Measurements from ENCODE around the gene EXOSC3. TPM values are rescaled to one million over a fixed set of nuclear protein-coding genes. Genes with fewer than 3 reads are reported as not detected.
A peak's percentile ranks its signal among the peaks of the same experiment; 100 is the strongest.

EXOSC3 gene
- total RNA-seq (2021; fragmentation: NEBNext Ultra II Directional; extraction: Animal tissue kit (Norgen Biotek cat#: 25700)) (73.4 and 77.4 TPM in 2 replicates), polyA plus RNA-seq (2011; rRNA removed) (43.5 and 46.7 TPM in 2 replicates), polyA minus RNA-seq (2011; rRNA and poly(A)+ RNA removed) (23.1 and 43.7 TPM in 2 replicates)
- polyA plus RNA-seq (2011; cell fraction: cytosol; rRNA removed) = 59.4 TPM
- polyA plus RNA-seq (2011; cell fraction: nucleus; rRNA removed) = 31.5 TPM
- polyA plus RNA-seq (2012, experiment 1 of 2) = 55.6 to 74.9 TPM (median 63.5 TPM) in 4 replicates
- 12.2 TPM for polyA plus RNA-seq (2012, experiment 2 of 2)
- 30.9 TPM for polyA plus RNA-seq (2013, experiment 1 of 2)
- 33.4 TPM for polyA plus RNA-seq (2013, experiment 2 of 2)
- 34.3 TPM for polyA minus RNA-seq (2011; cell fraction: cytosol; rRNA and poly(A)+ RNA removed)
- polyA minus RNA-seq (2011; cell fraction: nucleus; rRNA and poly(A)+ RNA removed) = 74.5 TPM
- long read RNA-seq, experiment 1, transcript EXOSC3-202 (3 exons, 768 nt) = minor isoform, 11 of 60 reads
- long read RNA-seq, experiment 1, transcript EXOSC3-201 (4 exons, 1,806 nt) = major isoform, 36 of 60 reads
- long read RNA-seq, experiment 1, partial matches to known transcripts = 9 of 60 reads
- long read RNA-seq, experiment 1, other reads (novel, unspliced or antisense) = 4 of 60 reads
- long read RNA-seq, experiment 2, transcript EXOSC3-201 (4 exons, 1,806 nt) = major isoform, 107 of 148 reads
- long read RNA-seq, experiment 2, transcript EXOSC3-202 (3 exons, 768 nt) = minor isoform, 33 of 148 reads
- long read RNA-seq, experiment 2, partial matches to known transcripts = 6 of 148 reads
- long read RNA-seq, experiment 2, other reads (novel, unspliced or antisense) = 2 of 148 reads

- H3K23me2 ChIP-seq (ENCODE audit: low read depth, low read length) = peaks cover 6% of the 10 kb centered on the region
- H2AK5ac ChIP-seq (ENCODE audit: low read depth, low read length) = no peak within 1 kb of the TSS
- peak within 1 kb of the TSS; percentile 92; the same call in 1 of the 2 replicates for H2AFZ ChIP-seq (ENCODE audit: low read length)
- H3K27ac ChIP-seq (ENCODE audit: low read depth, low read length) = peak within 1 kb of the TSS; percentile 82
- H4K91ac ChIP-seq (replicated peaks; ENCODE audit: insufficient read length, low read length) = no peak within 1 kb of the TSS
- H3K9ac ChIP-seq (replicated peaks in 1 of 4; ENCODE audit: extremely low read depth in 1 of 4, low read depth in 3 of 4, low read length in 3 of 4) = peak within 1 kb of the TSS; percentile 84 to 93 (median 88)
- H3K14ac ChIP-seq (ENCODE audit: insufficient read length) = no peak within 1 kb of the TSS
- peak within 1 kb of the TSS; percentile 12 for H4K5ac ChIP-seq (ENCODE audit: insufficient read length, low read depth, low read length)
- H3K79me1 ChIP-seq (ENCODE audit: low read depth, low read length) = peaks cover 6% of the 10 kb centered on the region
- no peaks in the 10 kb centered on the region for H3K9me3 ChIP-seq (ENCODE audit: insufficient read depth in 2 of 2, low read depth in 1 of 2, low read length in 1 of 2)
- H3K4ac ChIP-seq (replicated peaks; ENCODE audit: insufficient read length, low read depth, low read length) = peak within 1 kb of the TSS; percentile 6
- no peak within 1 kb of the TSS for H2BK12ac ChIP-seq (ENCODE audit: low read depth, low read length)
- H3K4me2 ChIP-seq (ENCODE audit: insufficient read depth in 1 of 2, low read depth in 2 of 2, low read length in 2 of 2) = peak within 1 kb of the TSS; percentile 62 to 79
- H3K18ac ChIP-seq (ENCODE audit: extremely low read depth, low read length) = 0 out of 2 replicates have a peak within 1 kb of the TSS, but pooled peaks have one; percentile 86
- peak within 1 kb of the TSS; percentile 91 for H2BK5ac ChIP-seq (ENCODE audit: low read depth, low read length)
- no peak within 1 kb of the TSS for H2BK20ac ChIP-seq (ENCODE audit: low read length)
- H3K79me2 ChIP-seq (ENCODE audit: control insufficient read depth in 1 of 2, insufficient read depth in 2 of 2, low read length in 2 of 2) = peaks cover 6 to 27% of the 10 kb centered on the region in 2 experiments; a peak in 3 of 4 replicates
- H4K20me1 ChIP-seq (replicated peaks in 1 of 2; ENCODE audit: control insufficient read depth in 1 of 2, insufficient read depth in 2 of 2, low read length in 2 of 2) = peaks cover 0 to 12% of the 10 kb centered on the region in 2 experiments
- peaks cover 19 to 39% (median 31%) of the 10 kb centered on the region in 4 experiments for H3K36me3 ChIP-seq (ENCODE audit: control insufficient read depth in 2 of 4, insufficient read depth in 4 of 4, low read length in 3 of 4)
- H3K4me1 ChIP-seq (replicated peaks in 1 of 4; ENCODE audit: control insufficient read depth in 3 of 4, insufficient read depth in 4 of 4, low read length in 3 of 4) = peaks cover 0 to 4% (median 0%) of the 10 kb centered on the region in 4 experiments; a peak in 3 of 7 replicates
- H3K4me3 ChIP-seq (ENCODE audit: extremely low read depth in 1 of 4, insufficient read depth in 2 of 4, low read depth in 3 of 4, low read length in 4 of 4) = peak within 1 kb of the TSS; percentile 90 to 95 (median 94)
- DNase-seq (ENCODE audit: low read depth in 1 of 2, low spot score in 2 of 2) = peak; percentile 69 to 91
- H3K27me3 ChIP-seq (replicated peaks in 1 of 4; ENCODE audit: control insufficient read depth in 3 of 4, extremely low read depth in 1 of 4, insufficient read depth in 3 of 4, low read length in 3 of 4) = peaks cover 0 to 3% (median 2%) of the 10 kb centered on the region in 4 experiments; a peak in 2 of 7 replicates
- 2% methylated on average over 72 of the region's 73 CpGs; no CpG with 5 or more reads in 1 of the 2 experiments for WGBS, 2 experiments (ENCODE audit: extremely low coverage in 1 of 2, insufficient coverage in 1 of 2, insufficient read length in 1 of 2, insufficient replicate concordance in 2 of 2, low coverage in 1 of 2, low lambda C conversion rate in 2 of 2, missing lambda C conversion rate in 1 of 2)
- CTCF ChIA-PET (ENCODE audit: partially characterized antibody) = interaction anchor here (0.6 to 2.9 kb wide), 10 partner anchors 11 to 70 kb away, joined by 3 to 19 read pairs (median 3); partner anchors contain the start of genes DCAF10 and TRMT10B
- no peak within 1 kb of the TSS for H2BK15ac ChIP-seq (ENCODE audit: low read length)
- H3K23ac ChIP-seq (ENCODE audit: insufficient read length) = no peak within 1 kb of the TSS
- H3K56ac ChIP-seq (replicated peaks; ENCODE audit: insufficient read length, low read depth, low read length) = peak within 1 kb of the TSS; percentile 65
- H2BK120ac ChIP-seq (replicated peaks; ENCODE audit: low read depth, low read length) = no peak within 1 kb of the TSS
- FAIRE-seq = no peak
- POLR2A ChIA-PET (ENCODE audit: partially characterized antibody) = interaction anchor here (0.7 to 4.1 kb wide), 12 partner anchors 9 to 316 kb away, joined by 3 to 20 read pairs (median 4); partner anchors contain the start of gene DCAF10
- peak within 1 kb of the TSS; percentile 97 for H4K8ac ChIP-seq (ENCODE audit: extremely low read depth, insufficient read depth, low read length)
- TF ChIP-seq SAP30 (IDR thresholded peaks at IDR 0.05; ENCODE audit: insufficient read depth, insufficient replicate concordance, low read length) (no peak), POU5F1 (IDR thresholded peaks at IDR 0.05; ENCODE audit: low read depth, low read length) (no peak), RXRA (IDR thresholded peaks at IDR 0.05; ENCODE audit: insufficient read depth, low read depth, low read length) (no peak), GABPA (IDR thresholded peaks at IDR 0.05; ENCODE audit: borderline replicate concordance, insufficient read depth, low read length) (peak; percentile 96), BCL11A (IDR thresholded peaks at IDR 0.05; ENCODE audit: low read depth in 2 of 2, low read length in 2 of 2) (no peak), JUN (IDR thresholded peaks at IDR 0.05; ENCODE audit: low read depth, low read length) (no peak)
These were observed at the start of gene EXOSC3 for GRCh38 chr9:37784616-37785483. EXOSC3 (minus strand) TSS chr9:37785064; CDS start chr9:37785044, 20 bp downstream.
